Lower leg skin (tissue), 3 donors: Measurements from ENCODE around the gene WT1.

Source experiments
- POLR2A ChIP-seq, 2 donors: fragments of 450-650 bp; IDR thresholded peaks; one replicate each; pipeline ENCODE4 v1.6.1; 2016 to 2017; ENCODE audit warnings: antibody characterized with exemption in 2 of 2, mild to moderate bottlenecking in 1 of 2, moderate library complexity in 1 of 2
- TF ChIP-seq, protein P1 (sequence below), 3 donors: fragments of 450-650 bp; IDR thresholded peaks; one replicate each; pipeline ENCODE4 v1.5.1; 2016; ENCODE audit warnings: antibody characterized with exemption in 3 of 3, mild to moderate bottlenecking in 3 of 3, moderate library complexity in 2 of 3

GRCh38 chr11:32439501-32440210 is 4.3 kb upstream of the WT1 start:
- TF ChIP-seq, protein P1, sequence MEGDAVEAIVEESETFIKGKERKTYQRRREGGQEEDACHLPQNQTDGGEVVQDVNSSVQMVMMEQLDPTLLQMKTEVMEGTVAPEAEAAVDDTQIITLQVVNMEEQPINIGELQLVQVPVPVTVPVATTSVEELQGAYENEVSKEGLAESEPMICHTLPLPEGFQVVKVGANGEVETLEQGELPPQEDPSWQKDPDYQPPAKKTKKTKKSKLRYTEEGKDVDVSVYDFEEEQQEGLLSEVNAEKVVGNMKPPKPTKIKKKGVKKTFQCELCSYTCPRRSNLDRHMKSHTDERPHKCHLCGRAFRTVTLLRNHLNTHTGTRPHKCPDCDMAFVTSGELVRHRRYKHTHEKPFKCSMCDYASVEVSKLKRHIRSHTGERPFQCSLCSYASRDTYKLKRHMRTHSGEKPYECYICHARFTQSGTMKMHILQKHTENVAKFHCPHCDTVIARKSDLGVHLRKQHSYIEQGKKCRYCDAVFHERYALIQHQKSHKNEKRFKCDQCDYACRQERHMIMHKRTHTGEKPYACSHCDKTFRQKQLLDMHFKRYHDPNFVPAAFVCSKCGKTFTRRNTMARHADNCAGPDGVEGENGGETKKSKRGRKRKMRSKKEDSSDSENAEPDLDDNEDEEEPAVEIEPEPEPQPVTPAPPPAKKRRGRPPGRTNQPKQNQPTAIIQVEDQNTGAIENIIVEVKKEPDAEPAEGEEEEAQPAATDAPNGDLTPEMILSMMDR (IDR thresholded peaks at IDR 0.05), result no peak
- TF ChIP-seq POLR2A (IDR thresholded peaks at IDR 0.05), result no peak
